Erythroblast (primary cell): ENCODE results near the gene PSENEN.

Experiments used
- GATA1 ChIP-seq: IDR thresholded peaks from 2 replicates; pipeline ENCODE4 v1.6.1; 2011; ENCODE audit warnings: low read depth, mild to moderate bottlenecking, control low read depth, low read length, moderate library complexity
- POLR2A ChIP-seq: IDR thresholded peaks from 2 replicates; pipeline ENCODE4 v1.6.1; 2011; ENCODE audit warnings: mild to moderate bottlenecking, low read length

- no peak for TF ChIP-seq POLR2A
- no peak for TF ChIP-seq GATA1
Measured at GRCh38 chr19:35790981-35791813, 45.7 kb downstream of the PSENEN start.
